Smooth muscle cell of the brain vasculature (primary cell): ENCODE data around the gene CENPL.

ENCODE experiments used
- DNase-seq: peaks from one replicate; pipeline ENCODE4 v3.0.0-alpha.2; 2012; ENCODE audit warnings: low read depth, low spot score

CENPL gene

GRCh38 chr1:173758110-173758509, 66.6 kb downstream of the CENPL start:
- no peak for DNase-seq

DNA sequence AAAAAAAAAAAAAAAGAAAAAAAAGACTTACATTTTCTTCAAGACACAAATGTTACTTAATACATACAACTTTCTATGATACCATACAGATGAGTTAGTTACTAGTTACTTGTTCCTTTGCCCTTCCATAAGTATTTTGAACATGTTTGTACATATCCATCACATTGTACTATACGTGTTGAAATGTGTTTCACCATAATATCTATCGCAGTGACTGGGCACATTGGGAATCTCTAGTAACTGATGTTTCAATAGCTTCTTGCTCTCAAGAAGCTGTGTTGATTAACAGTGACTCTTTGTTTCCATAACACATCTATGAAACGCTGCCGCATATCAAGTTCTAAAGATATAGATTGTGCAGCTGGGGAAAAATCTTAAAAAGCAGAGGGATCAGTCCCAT, 67.0 kb downstream of the CENPL start:
- DNase-seq: no peak

DNA sequence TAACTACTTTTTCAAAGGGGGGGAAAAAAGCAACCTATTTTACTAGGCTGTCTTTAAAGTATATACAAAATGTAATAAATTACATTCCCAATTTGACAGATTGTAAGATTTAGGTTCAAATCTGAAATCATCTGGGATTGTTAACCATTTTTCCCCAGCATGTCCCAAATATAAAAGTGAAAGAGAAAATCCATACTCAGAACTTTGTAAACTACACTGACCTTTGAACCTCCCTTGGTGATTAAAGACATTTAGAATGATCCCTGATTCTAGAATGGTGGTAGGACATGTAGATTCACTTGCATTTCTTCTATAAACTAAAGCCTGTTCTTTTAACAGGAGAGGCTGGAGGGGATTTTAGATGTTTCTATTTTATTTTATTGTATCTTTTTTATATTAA, 70.9 kb downstream of the CENPL start:
- no peak for DNase-seq
